ENCODE measurements around the gene NAT9.

Gene NAT9

DNA sequence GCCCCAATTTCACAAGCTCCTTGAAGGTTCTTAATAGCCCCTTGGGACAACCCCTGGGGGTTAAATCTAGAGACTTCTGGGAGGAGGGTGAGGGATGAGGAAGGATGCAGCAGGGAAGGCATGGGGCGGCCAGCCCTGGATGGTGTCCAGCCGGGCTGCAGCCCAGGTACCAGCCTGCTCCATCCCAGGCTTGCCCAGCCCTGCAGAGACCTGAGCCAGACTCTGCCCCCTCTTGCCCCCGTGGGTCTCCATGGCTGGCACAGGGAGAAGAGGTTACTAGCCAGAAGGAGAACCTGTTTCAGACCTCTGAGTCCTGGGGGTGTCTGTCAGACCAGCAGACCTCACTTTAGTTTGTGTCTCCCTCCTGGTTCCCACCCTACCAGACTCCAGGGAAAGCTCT, 19.3 kb downstream of the NAT9 start:
- Histone ChIP-seq H3K4ac (ENCODE audit: low read depth, low read length) (peak overlapping the region; percentile 0), H3K4me2 (ENCODE audit: low read length) (no peak overlapping the region), H2AK5ac (ENCODE audit: low read length) (no peak overlapping the region), H3K79me2 (ENCODE audit: control insufficient read depth, insufficient read depth, low read length, poor library complexity) (peaks cover 24% of the 10 kb centered on the region), H3K27ac (ENCODE audit: low read depth, low read length) (no peak overlapping the region), H3K9ac (ENCODE audit: low read length) (no peak overlapping the region), H2BK120ac (ENCODE audit: insufficient read depth, low read length, poor library complexity) (no peak overlapping the region), H3K36me3 (ENCODE audit: control insufficient read depth in 1 of 2, insufficient read depth in 2 of 2, low read length in 2 of 2) (no peaks in the 10 kb centered on the region), H3K14ac (ENCODE audit: low read length) (no peak overlapping the region), H2BK12ac (ENCODE audit: low read length) (no peak overlapping the region), H2BK5ac (ENCODE audit: low read depth, low read length, poor library complexity) (no peak overlapping the region), H4K12ac (ENCODE audit: low read depth, low read length) (no peak overlapping the region), H3K79me1 (ENCODE audit: low read length) (peaks cover 18% of the 10 kb centered on the region), H3K23ac (ENCODE audit: low read length) (no peak overlapping the region), H4K8ac (ENCODE audit: low read depth, low read length) (no peak overlapping the region), H4K91ac (ENCODE audit: low read depth, low read length) (no peak overlapping the region), H2AFZ (ENCODE audit: insufficient read depth, low read length, poor library complexity) (no peak overlapping the region), H3K4me1 (ENCODE audit: control insufficient read depth in 1 of 2, insufficient read depth in 2 of 2, low read length in 2 of 2) (peaks cover 42 to 53% of the 10 kb centered on the region in 2 experiments), H3K18ac (ENCODE audit: low read length) (no peak overlapping the region), H3K27me3 (ENCODE audit: insufficient read depth, low read length) (no peaks in the 10 kb centered on the region), H3K9me3 (ENCODE audit: insufficient read depth, low read depth, low read length) (peaks cover 3% of the 10 kb centered on the region), H3K4me3 (ENCODE audit: low read depth, low read length) (no peak overlapping the region)
- DNase-seq: no peak
- no CpG with 5 or more reads among the region's 3 CpGs for WGBS (ENCODE audit: extremely low coverage, insufficient coverage, insufficient read length)

DNA sequence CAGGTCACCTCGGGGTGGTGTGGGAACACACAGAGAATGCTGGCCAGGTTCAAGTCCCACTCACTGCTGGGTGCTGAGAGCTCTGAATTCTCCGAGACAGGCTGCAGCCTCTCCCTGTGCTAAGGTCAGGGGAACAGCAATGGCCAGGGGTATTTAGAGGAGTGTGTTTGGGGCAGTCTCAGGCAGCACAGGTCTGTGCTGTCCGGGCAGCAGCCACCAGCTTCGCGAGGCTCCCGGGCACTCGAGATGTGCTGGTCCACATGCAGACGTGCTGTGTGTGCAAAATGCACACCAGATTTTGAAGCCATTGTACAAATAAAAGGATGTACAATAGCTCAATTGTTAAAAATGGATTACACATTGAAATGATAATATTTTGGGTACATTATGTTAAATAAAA, 20.6 kb downstream of the NAT9 start:
- Histone ChIP-seq H4K8ac (ENCODE audit: low read depth, low read length) (no peak overlapping the region), H3K18ac (ENCODE audit: low read length) (no peak overlapping the region), H3K79me1 (ENCODE audit: low read length) (peaks cover 16% of the 10 kb centered on the region), H3K4me2 (ENCODE audit: low read length) (no peak overlapping the region), H3K27ac (ENCODE audit: low read depth, low read length) (no peak overlapping the region), H3K23ac (ENCODE audit: low read length) (no peak overlapping the region), H4K91ac (ENCODE audit: low read depth, low read length) (no peak overlapping the region), H3K4ac (ENCODE audit: low read depth, low read length) (peak overlapping the region; percentile 12), H3K9ac (ENCODE audit: low read length) (no peak overlapping the region), H3K79me2 (ENCODE audit: control insufficient read depth, insufficient read depth, low read length, poor library complexity) (peaks cover 24% of the 10 kb centered on the region), H3K4me1 (ENCODE audit: control insufficient read depth in 1 of 2, insufficient read depth in 2 of 2, low read length in 2 of 2) (peaks cover 37 to 45% of the 10 kb centered on the region in 2 experiments), H4K12ac (ENCODE audit: low read depth, low read length) (no peak overlapping the region), H2BK12ac (ENCODE audit: low read length) (no peak overlapping the region), H2AFZ (ENCODE audit: insufficient read depth, low read length, poor library complexity) (no peak overlapping the region), H3K27me3 (ENCODE audit: insufficient read depth, low read length) (no peaks in the 10 kb centered on the region), H3K36me3 (ENCODE audit: control insufficient read depth in 1 of 2, insufficient read depth in 2 of 2, low read length in 2 of 2) (no peaks in the 10 kb centered on the region), H2BK5ac (ENCODE audit: low read depth, low read length, poor library complexity) (no peak overlapping the region), H3K9me3 (ENCODE audit: insufficient read depth, low read depth, low read length) (peaks cover 3% of the 10 kb centered on the region), H2AK5ac (ENCODE audit: low read length) (no peak overlapping the region), H3K14ac (ENCODE audit: low read length) (no peak overlapping the region), H2BK120ac (ENCODE audit: insufficient read depth, low read length, poor library complexity) (no peak overlapping the region), H3K4me3 (ENCODE audit: low read depth, low read length) (no peak overlapping the region)
- DNase-seq: no peak
- WGBS (ENCODE audit: extremely low coverage, insufficient coverage, insufficient read length): no CpG with 5 or more reads among the region's 8 CpGs

DNA sequence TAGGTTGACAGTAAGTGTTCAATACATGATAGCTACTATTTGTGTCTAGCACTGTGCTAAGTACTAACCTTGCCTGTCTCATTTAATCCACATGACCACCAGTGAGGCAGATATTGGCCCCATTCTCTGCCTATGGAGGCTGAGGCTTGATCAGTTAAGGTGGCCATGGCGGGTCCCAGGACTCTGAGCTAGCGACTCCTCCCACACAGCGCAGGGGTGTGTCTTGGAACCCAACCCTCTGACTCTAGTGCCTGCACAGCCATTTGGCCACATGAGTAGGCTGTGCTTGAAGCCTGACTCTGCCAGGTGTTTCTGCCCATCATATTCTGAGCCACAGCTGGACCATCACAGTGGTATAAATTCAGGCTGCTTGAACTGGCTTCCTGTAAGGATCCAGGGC, 21.3 kb downstream of the NAT9 start:
- no peak overlapping the region for H2BK120ac ChIP-seq (ENCODE audit: insufficient read depth, low read length, poor library complexity)
- no peak overlapping the region for H3K4me3 ChIP-seq (ENCODE audit: low read depth, low read length)
- peaks cover 3% of the 10 kb centered on the region for H3K9me3 ChIP-seq (ENCODE audit: insufficient read depth, low read depth, low read length)
- H4K8ac ChIP-seq (ENCODE audit: low read depth, low read length): no peak overlapping the region
- no peak overlapping the region for H2AK5ac ChIP-seq (ENCODE audit: low read length)
- H3K9ac ChIP-seq (ENCODE audit: low read length): no peak overlapping the region
- H3K36me3 ChIP-seq (ENCODE audit: control insufficient read depth in 1 of 2, insufficient read depth in 2 of 2, low read length in 2 of 2): no peaks in the 10 kb centered on the region
- H3K14ac ChIP-seq (ENCODE audit: low read length): no peak overlapping the region
- no peak overlapping the region for H3K23ac ChIP-seq (ENCODE audit: low read length)
- peaks cover 10% of the 10 kb centered on the region for H3K79me1 ChIP-seq (ENCODE audit: low read length)
- H3K4me1 ChIP-seq (ENCODE audit: control insufficient read depth in 1 of 2, insufficient read depth in 2 of 2, low read length in 2 of 2): peaks cover 37 to 45% of the 10 kb centered on the region in 2 experiments
- H3K4ac ChIP-seq (ENCODE audit: low read depth, low read length): peak overlapping the region; percentile 12
- peaks cover 28% of the 10 kb centered on the region for H3K79me2 ChIP-seq (ENCODE audit: control insufficient read depth, insufficient read depth, low read length, poor library complexity)
- H3K27ac ChIP-seq (ENCODE audit: low read depth, low read length): no peak overlapping the region
- H3K18ac ChIP-seq (ENCODE audit: low read length): no peak overlapping the region
- H2BK5ac ChIP-seq (ENCODE audit: low read depth, low read length, poor library complexity): no peak overlapping the region
- no peak overlapping the region for H4K91ac ChIP-seq (ENCODE audit: low read depth, low read length)
- no peak overlapping the region for H3K4me2 ChIP-seq (ENCODE audit: low read length)
- no peaks in the 10 kb centered on the region for H3K27me3 ChIP-seq (ENCODE audit: insufficient read depth, low read length)
- no peak overlapping the region for H2AFZ ChIP-seq (ENCODE audit: insufficient read depth, low read length, poor library complexity)
- no peak overlapping the region for H4K12ac ChIP-seq (ENCODE audit: low read depth, low read length)
- no peak overlapping the region for H2BK12ac ChIP-seq (ENCODE audit: low read length)
- no CpG with 5 or more reads among the region's 3 CpGs for WGBS (ENCODE audit: extremely low coverage, insufficient coverage, insufficient read length)
- DNase-seq: no peak

DNA sequence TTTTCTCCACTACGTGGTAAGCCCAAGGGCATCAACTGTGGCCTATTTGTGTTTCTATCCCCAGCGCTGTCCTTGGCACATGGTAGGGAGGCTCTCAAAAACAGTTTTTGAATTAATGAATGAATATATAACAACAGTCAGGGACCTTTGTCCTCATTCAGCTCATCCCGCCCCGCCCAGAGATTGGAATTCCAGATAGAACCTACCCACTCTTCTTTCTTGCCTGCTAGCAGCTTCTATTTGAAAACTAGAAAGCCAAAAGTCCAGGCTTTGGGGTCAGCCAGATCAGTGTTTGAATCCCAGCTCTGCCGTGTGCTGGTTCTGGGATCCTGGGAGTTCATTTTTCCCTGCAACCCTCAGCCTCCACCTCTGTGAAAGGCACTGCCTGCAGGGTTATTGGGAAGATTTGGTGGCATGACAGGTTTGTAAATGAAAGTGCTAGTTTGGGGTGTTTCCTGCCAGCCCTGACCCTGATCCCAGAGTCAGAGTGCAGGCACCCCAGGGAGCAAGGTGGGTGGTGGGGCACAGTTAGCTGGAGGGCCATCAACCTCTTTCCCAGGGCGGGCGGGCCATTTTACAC, 23.2 kb downstream of the NAT9 start:
- Histone ChIP-seq H3K4me2 (ENCODE audit: low read length) (no peak overlapping the region), H3K9me3 (ENCODE audit: insufficient read depth, low read depth, low read length) (no peaks in the 10 kb centered on the region), H3K4me3 (ENCODE audit: low read depth, low read length) (no peak overlapping the region), H2BK5ac (ENCODE audit: low read depth, low read length, poor library complexity) (peak overlapping the region; percentile 16), H2BK12ac (ENCODE audit: low read length) (no peak overlapping the region), H2BK120ac (ENCODE audit: insufficient read depth, low read length, poor library complexity) (peak overlapping the region; percentile 41), H2AFZ (ENCODE audit: insufficient read depth, low read length, poor library complexity) (no peak overlapping the region), H4K12ac (ENCODE audit: low read depth, low read length) (no peak overlapping the region), H3K27me3 (ENCODE audit: insufficient read depth, low read length) (no peaks in the 10 kb centered on the region), H3K4ac (ENCODE audit: low read depth, low read length) (peak overlapping the region; percentile 43), H3K9ac (ENCODE audit: low read length) (no peak overlapping the region), H3K27ac (ENCODE audit: low read depth, low read length) (peak overlapping the region; percentile 32), H4K8ac (ENCODE audit: low read depth, low read length) (peak overlapping the region; percentile 36), H3K36me3 (ENCODE audit: control insufficient read depth in 1 of 2, insufficient read depth in 2 of 2, low read length in 2 of 2) (no peaks in the 10 kb centered on the region), H3K79me2 (ENCODE audit: control insufficient read depth, insufficient read depth, low read length, poor library complexity) (peaks cover 30% of the 10 kb centered on the region), H4K91ac (ENCODE audit: low read depth, low read length) (peak overlapping the region; percentile 56), H3K79me1 (ENCODE audit: low read length) (peaks cover 6% of the 10 kb centered on the region), H3K23ac (ENCODE audit: low read length) (no peak overlapping the region), H3K18ac (ENCODE audit: low read length) (no peak overlapping the region), H3K14ac (ENCODE audit: low read length) (no peak overlapping the region), H2AK5ac (ENCODE audit: low read length) (no peak overlapping the region), H3K4me1 (ENCODE audit: control insufficient read depth in 1 of 2, insufficient read depth in 2 of 2, low read length in 2 of 2) (peaks cover 22 to 33% of the 10 kb centered on the region in 2 experiments)
- WGBS (ENCODE audit: extremely low coverage, insufficient coverage, insufficient read length): no CpG with 5 or more reads among the region's 7 CpGs
- DNase-seq: no peak

Measured in trophoblast cell (in vitro differentiated cells and primary cell).